Activated B cell treated with CpG ODN at 0.5 μM for 24 hours (primary cell): ENCODE results near the gene MED13. TPM values are rescaled to one million over a fixed set of nuclear protein-coding genes. Genes with fewer than 3 reads are reported as not detected.

Source experiments
- ATAC-seq: fragments of 200-7000 bp; cut with Tn5 transposase; one replicate; pipeline ENCODE4 v1.10.0; 2021; ENCODE audit warnings: low read depth, mild to moderate bottlenecking, moderate library complexity
- CTCF ChIA-PET: fragments of 350-600 bp; sonication (Branson Sonifier 250); formaldehyde crosslinking; loops from one replicate; lab custom pipeline; 2021; ENCODE audit warnings: antibody characterized with exemption; lab: Charles Lee
- POLR2A ChIA-PET: fragments of 350-600 bp; sonication (Branson Sonifier 250); formaldehyde crosslinking; loops from one replicate; lab custom pipeline; 2021; ENCODE audit warnings: antibody characterized with exemption; lab: Charles Lee
- DNase-seq: peaks from one replicate; pipeline ENCODE4 v3.0.0; 2022
- H3K27ac Mint-ChIP-seq: one replicate; pipeline ENCODE4 v1.8.0; 2020; ENCODE audit warnings: mixed read lengths
- H3K27me3 Mint-ChIP-seq: one replicate; pipeline ENCODE4 v1.8.0; 2021; ENCODE audit warnings: mixed read lengths
- H3K36me3 Mint-ChIP-seq: one replicate; pipeline ENCODE4 v1.8.0; 2021; ENCODE audit warnings: low read depth, mixed read lengths
- H3K4me1 Mint-ChIP-seq: one replicate; pipeline ENCODE4 v1.8.0; 2021; ENCODE audit warnings: mixed read lengths
- H3K4me3 Mint-ChIP-seq: one replicate; pipeline ENCODE4 v1.8.0; 2020; ENCODE audit warnings: mild to moderate bottlenecking, mixed read lengths
- H3K9me3 Mint-ChIP-seq: one replicate; pipeline ENCODE4 v1.8.0; 2020; ENCODE audit warnings: mixed read lengths
- intact Hi-C: fragments of 100-400 bp; cut with micrococcal nuclease; formaldehyde crosslinking; loops from one replicate; pipeline ENCODE4 v1.15.1; 2024
- total RNA-seq: library from RNA; stranded (reverse); gene quantifications from 2 replicates; pipeline ENCODE4 v1.2.3, GENCODE V29; 2022
- TF ChIP-seq, protein P1 (sequence below): fragments of 200-600 bp; IDR thresholded peaks from one replicate; pipeline ENCODE4 v1.8.0; 2022; ENCODE audit warnings: antibody characterized with exemption, mild to moderate bottlenecking

The MED13 gene
- total RNA-seq, 1 donor from 2014 or later = 101 TPM

- CTCF ChIA-PET = no interaction called here
- intact Hi-C loops = no loop called here
- no peaks in the 10 kb centered on the region for H3K9me3 Mint-ChIP-seq
- no peaks in the 10 kb centered on the region for H3K27me3 Mint-ChIP-seq
- H3K4me1 Mint-ChIP-seq = peaks cover 16% of the 10 kb centered on the region
- H3K4me3 Mint-ChIP-seq = no peak overlapping the region
- TF ChIP-seq, protein P1, sequence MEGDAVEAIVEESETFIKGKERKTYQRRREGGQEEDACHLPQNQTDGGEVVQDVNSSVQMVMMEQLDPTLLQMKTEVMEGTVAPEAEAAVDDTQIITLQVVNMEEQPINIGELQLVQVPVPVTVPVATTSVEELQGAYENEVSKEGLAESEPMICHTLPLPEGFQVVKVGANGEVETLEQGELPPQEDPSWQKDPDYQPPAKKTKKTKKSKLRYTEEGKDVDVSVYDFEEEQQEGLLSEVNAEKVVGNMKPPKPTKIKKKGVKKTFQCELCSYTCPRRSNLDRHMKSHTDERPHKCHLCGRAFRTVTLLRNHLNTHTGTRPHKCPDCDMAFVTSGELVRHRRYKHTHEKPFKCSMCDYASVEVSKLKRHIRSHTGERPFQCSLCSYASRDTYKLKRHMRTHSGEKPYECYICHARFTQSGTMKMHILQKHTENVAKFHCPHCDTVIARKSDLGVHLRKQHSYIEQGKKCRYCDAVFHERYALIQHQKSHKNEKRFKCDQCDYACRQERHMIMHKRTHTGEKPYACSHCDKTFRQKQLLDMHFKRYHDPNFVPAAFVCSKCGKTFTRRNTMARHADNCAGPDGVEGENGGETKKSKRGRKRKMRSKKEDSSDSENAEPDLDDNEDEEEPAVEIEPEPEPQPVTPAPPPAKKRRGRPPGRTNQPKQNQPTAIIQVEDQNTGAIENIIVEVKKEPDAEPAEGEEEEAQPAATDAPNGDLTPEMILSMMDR = no peak
- H3K27ac Mint-ChIP-seq = no peak overlapping the region
- ATAC-seq (no peak), DNase-seq (no peak)
- POLR2A ChIA-PET = no interaction called here
- no peaks in the 10 kb centered on the region for H3K36me3 Mint-ChIP-seq
Measured at GRCh38 chr17:62090868-62091267, 25.8 kb upstream of the MED13 start.

DNA sequence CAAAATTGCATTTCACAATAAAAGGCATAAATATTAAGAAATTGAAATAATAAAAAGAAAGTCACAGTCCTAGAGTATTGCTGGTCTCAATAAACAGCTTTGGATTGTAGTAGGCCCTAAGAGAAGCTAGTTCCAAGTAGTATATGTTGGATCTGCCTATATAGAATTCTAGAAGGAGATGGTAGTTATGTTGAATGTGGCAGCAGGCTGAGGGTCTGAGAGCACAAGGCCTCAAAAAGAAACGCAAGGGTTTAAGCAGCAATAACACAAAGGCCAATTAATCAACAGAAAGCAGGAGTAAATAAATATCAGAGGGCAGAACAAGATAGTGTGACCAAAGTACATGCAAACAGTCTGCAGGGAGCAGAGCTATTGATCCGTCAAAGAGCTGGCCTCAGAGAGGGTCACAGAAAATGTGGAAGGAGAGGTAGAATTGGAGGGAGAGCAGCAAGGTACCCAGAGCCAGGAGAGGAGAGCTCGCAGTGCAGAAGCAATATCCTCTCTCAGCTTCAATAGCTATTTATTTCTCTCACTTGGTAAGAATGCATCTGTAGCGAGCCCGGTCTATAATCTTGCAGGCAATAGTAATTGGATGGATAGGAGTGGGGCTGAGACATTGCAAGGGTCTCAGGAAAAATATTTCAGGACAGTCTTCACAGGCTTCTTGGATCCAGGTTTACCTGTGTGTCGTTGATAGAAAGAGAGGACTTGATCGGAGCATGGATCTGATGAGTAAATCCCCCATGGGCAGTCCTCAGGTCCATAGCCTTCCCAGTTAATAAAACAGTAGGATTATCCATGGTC lies 25.1 kb upstream of the MED13 start:
- intact Hi-C loops = no loop called here
- Mint-ChIP-seq H3K36me3 (no peaks in the 10 kb centered on the region), H3K27me3 (no peaks in the 10 kb centered on the region), H3K27ac (no peak overlapping the region), H3K9me3 (no peaks in the 10 kb centered on the region), H3K4me1 (peaks cover 21% of the 10 kb centered on the region), H3K4me3 (no peak overlapping the region)
- DNase-seq (no peak), ATAC-seq (no peak)
- TF ChIP-seq, protein P1 = no peak
- POLR2A ChIA-PET = interaction anchor here (0.7 kb wide), 1 partner anchor 12 kb away, joined by 4 read pairs; no protein-coding TSS in a partner anchor
- CTCF ChIA-PET = no interaction called here

GRCh38 chr17:62089334-62089733 lies 24.3 kb upstream of the MED13 start:
- H3K9me3 Mint-ChIP-seq = no peaks in the 10 kb centered on the region
- DNase-seq (no peak), ATAC-seq (no peak)
- no peak overlapping the region for H3K4me3 Mint-ChIP-seq
- H3K27ac Mint-ChIP-seq = no peak overlapping the region
- peaks cover 25% of the 10 kb centered on the region for H3K4me1 Mint-ChIP-seq
- no peaks in the 10 kb centered on the region for H3K27me3 Mint-ChIP-seq
- TF ChIP-seq, protein P1 = no peak
- ChIA-PET CTCF (interaction anchor here (2.4 kb wide), 1 partner anchor 20 kb away, joined by 11 read pairs; no protein-coding TSS in a partner anchor), POLR2A (no interaction called here)
- no peaks in the 10 kb centered on the region for H3K36me3 Mint-ChIP-seq
- intact Hi-C loops = no loop called here

DNA sequence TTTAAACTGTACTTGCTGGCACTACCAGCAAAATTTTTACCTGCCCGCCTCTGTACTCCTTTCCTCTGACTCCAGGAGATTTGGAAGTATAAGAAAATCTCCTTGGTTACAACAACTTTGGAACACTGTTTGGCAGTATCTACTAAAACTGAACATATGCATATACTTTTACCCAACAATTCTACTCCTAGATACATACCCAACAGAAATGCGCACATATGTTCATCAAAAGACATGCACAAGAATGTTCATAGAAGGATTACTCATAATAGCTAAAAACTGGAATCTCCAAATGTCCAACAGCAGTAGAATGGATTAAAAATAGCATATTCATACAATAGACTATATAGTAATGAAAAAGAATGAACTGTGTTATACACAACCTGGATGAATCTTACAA lies 21.7 kb upstream of the MED13 start:
- TF ChIP-seq, protein P1 = no peak
- H3K27me3 Mint-ChIP-seq = no peaks in the 10 kb centered on the region
- ATAC-seq (no peak), DNase-seq (no peak)
- intact Hi-C loops = no loop called here
- H3K4me1 Mint-ChIP-seq = peaks cover 9% of the 10 kb centered on the region
- H3K27ac Mint-ChIP-seq = no peak overlapping the region
- POLR2A ChIA-PET = no interaction called here
- CTCF ChIA-PET = interaction anchor here (2.4 kb wide), 1 partner anchor 23 kb away, joined by 11 read pairs; no protein-coding TSS in a partner anchor
- H3K9me3 Mint-ChIP-seq = no peaks in the 10 kb centered on the region
- no peaks in the 10 kb centered on the region for H3K36me3 Mint-ChIP-seq
- no peak overlapping the region for H3K4me3 Mint-ChIP-seq

GRCh38 chr17:62085511-62086408 lies 20.7 kb upstream of the MED13 start:
- POLR2A ChIA-PET = no interaction called here
- Mint-ChIP-seq H3K36me3 (no peaks in the 10 kb centered on the region), H3K4me3 (no peak overlapping the region), H3K27ac (no peak overlapping the region), H3K9me3 (no peaks in the 10 kb centered on the region), H3K27me3 (no peaks in the 10 kb centered on the region), H3K4me1 (peaks cover 9% of the 10 kb centered on the region)
- TF ChIP-seq, protein P1 = no peak
- CTCF ChIA-PET = no interaction called here
- intact Hi-C loops = no loop called here
- DNase-seq (no peak), ATAC-seq (peak; percentile 42)
